Inferior parietal cortex (tissue), 1 donor: ENCODE data around the gene PTPRF.
"Not testable (repeated sequence)": the region's sequence is repeated elsewhere in the genome, so short reads cannot be mapped to it uniquely, and the experiment has no call there.

Experiments
- DNase-seq: peaks from one replicate; pipeline ENCODE4 v3.0.0-alpha.2; 2016; ENCODE audit errors: extremely low spot score

Gene PTPRF

GRCh38 chr1:43530483-43531106, at the start of gene PTPRF:
PTPRF (plus strand) TSS chr1:43530883; CDS start chr1:43545076, 14,193 bp downstream.
- no peak for DNase-seq

- no peak for DNase-seq
Measured at GRCh38 chr1:43481491-43481890, 49.2 kb upstream of the PTPRF start.

- no peak for DNase-seq
Measured at GRCh38 chr1:43482215-43482614, 48.5 kb upstream of the PTPRF start.

GRCh38 chr1:43484367-43484766, 46.3 kb upstream of the PTPRF start:
- no peak for DNase-seq

GRCh38 chr1:43488165-43488564, 42.5 kb upstream of the PTPRF start:
- DNase-seq, result no peak

GRCh38 chr1:43491061-43491460, 39.6 kb upstream of the PTPRF start:
- DNase-seq, result no peak

- DNase-seq, result no peak
Measured at GRCh38 chr1:43492826-43493225, 37.9 kb upstream of the PTPRF start.

GRCh38 chr1:43493661-43494450, 36.8 kb upstream of the PTPRF start:
- DNase-seq, result no peak

GRCh38 chr1:43495204-43495603, 35.5 kb upstream of the PTPRF start:
- DNase-seq, result no peak

- DNase-seq, result no peak
Measured at GRCh38 chr1:43499898-43500297, 30.8 kb upstream of the PTPRF start.

- not testable (repeated sequence) for DNase-seq
Measured at GRCh38 chr1:43501806-43502205, 28.9 kb upstream of the PTPRF start.

GRCh38 chr1:43503534-43503933, 27.1 kb upstream of the PTPRF start:
- no peak for DNase-seq

- no peak for DNase-seq
Measured at GRCh38 chr1:43505077-43505780, 25.5 kb upstream of the PTPRF start.

GRCh38 chr1:43506233-43506632, 24.4 kb upstream of the PTPRF start:
- DNase-seq, result no peak

- no peak for DNase-seq
Measured at GRCh38 chr1:43507296-43508295, 23.1 kb upstream of the PTPRF start.

GRCh38 chr1:43509007-43509739, 21.5 kb upstream of the PTPRF start:
- DNase-seq, result no peak

GRCh38 chr1:43509740-43510375, 20.8 kb upstream of the PTPRF start:
- DNase-seq, result no peak

GRCh38 chr1:43510621-43511020, 20.1 kb upstream of the PTPRF start:
- no peak for DNase-seq

GRCh38 chr1:43511394-43511793, 19.3 kb upstream of the PTPRF start:
- DNase-seq, result no peak

- no peak for DNase-seq
Measured at GRCh38 chr1:43512133-43512532, 18.6 kb upstream of the PTPRF start.
